H9 (cell line): ENCODE measurements around the gene UBIAD1. TPM values are rescaled to one million over a fixed set of nuclear protein-coding genes. Genes with fewer than 3 reads are reported as not detected.

Experiments used
- DNase-seq: peaks from one replicate; pipeline ENCODE4 v3.0.0-alpha.2; 2017
- H2AFZ ChIP-seq: one replicate; pipeline ENCODE4 v1.6.1; 2013; ENCODE audit warnings: mild to moderate bottlenecking, low read length, control low read depth, moderate library complexity
- H2AK5ac ChIP-seq: 2 replicates; pipeline ENCODE4 v1.6.1; 2013; ENCODE audit warnings: low read length, control low read depth, mixed read lengths; ENCODE audit not compliant: insufficient read length
- H2BK120ac ChIP-seq: one replicate; pipeline ENCODE4 v1.6.1; 2013; ENCODE audit warnings: low read depth, mild to moderate bottlenecking, low read length, control low read depth, inconsistent platforms; ENCODE audit not compliant: poor library complexity, severe bottlenecking
- H2BK12ac ChIP-seq: 2 replicates; pipeline ENCODE4 v1.6.1; 2013; ENCODE audit warnings: low read length, control low read depth, mixed read lengths, low read depth; ENCODE audit not compliant: insufficient read length
- H2BK15ac ChIP-seq: 2 replicates; pipeline ENCODE4 v1.6.1; 2013; ENCODE audit warnings: low read depth, low read length, control low read depth
- H2BK20ac ChIP-seq: one replicate; pipeline ENCODE4 v1.6.1; 2013; ENCODE audit warnings: low read depth, mild to moderate bottlenecking, low read length, control low read depth, inconsistent platforms; ENCODE audit not compliant: poor library complexity, severe bottlenecking
- H2BK5ac ChIP-seq: 2 replicates; pipeline ENCODE4 v1.6.1; 2013; ENCODE audit warnings: low read length, control low read depth, mixed read lengths; ENCODE audit not compliant: insufficient read length
- H3K14ac ChIP-seq: 2 replicates; pipeline ENCODE4 v1.6.1; 2013; ENCODE audit warnings: low read length, control low read depth; ENCODE audit not compliant: insufficient read depth
- H3K18ac ChIP-seq: 2 replicates; pipeline ENCODE4 v1.6.1; 2013; ENCODE audit warnings: low read depth, mild to moderate bottlenecking, mixed read lengths, low read length, control low read depth; ENCODE audit not compliant: insufficient read length
- H3K23ac ChIP-seq: 2 replicates; pipeline ENCODE4 v1.6.1; 2013; ENCODE audit warnings: low read length, control low read depth, mixed read lengths, low read depth; ENCODE audit not compliant: insufficient read length
- H3K23me2 ChIP-seq: 2 replicates; pipeline ENCODE4 v1.6.1; 2013; ENCODE audit warnings: low read depth, mild to moderate bottlenecking, mixed read lengths, low read length, control low read depth; ENCODE audit not compliant: insufficient read length, poor library complexity, severe bottlenecking
- H3K27ac ChIP-seq: 2 replicates; pipeline ENCODE4 v1.5.1; 2013; ENCODE audit warnings: low read length, control low read depth, mixed read lengths, low read depth; ENCODE audit not compliant: insufficient read length
- H3K27me3 ChIP-seq: 2 replicates; pipeline ENCODE4 v1.6.1; 2013; ENCODE audit warnings: low read length, control low read depth, inconsistent platforms; ENCODE audit not compliant: insufficient read depth
- H3K4ac ChIP-seq: 2 replicates; pipeline ENCODE4 v1.6.1; 2013; ENCODE audit warnings: low read depth, mild to moderate bottlenecking, control low read depth, inconsistent platforms, low read length, moderate library complexity
- H3K4me1 ChIP-seq: 2 replicates; pipeline ENCODE4 v1.6.1; 2013; ENCODE audit warnings: low read length, control low read depth, inconsistent platforms; ENCODE audit not compliant: insufficient read depth
- H3K4me2 ChIP-seq: 2 replicates; pipeline ENCODE4 v1.6.1; 2013; ENCODE audit warnings: low read length, control low read depth, mixed read lengths; ENCODE audit not compliant: insufficient read length, insufficient read depth
- H3K56ac ChIP-seq: 2 replicates; pipeline ENCODE4 v1.6.1; 2013; ENCODE audit warnings: low read depth, mild to moderate bottlenecking, mixed read lengths, low read length, control low read depth; ENCODE audit not compliant: insufficient read length
- H3K79me1 ChIP-seq: 2 replicates; pipeline ENCODE4 v1.6.1; 2013; ENCODE audit warnings: low read depth, mild to moderate bottlenecking, moderate library complexity, low read length, control low read depth, inconsistent platforms; ENCODE audit not compliant: insufficient read depth, poor library complexity, severe bottlenecking
- H3K79me2 ChIP-seq: 2 replicates; pipeline ENCODE4 v1.6.1; 2013; ENCODE audit warnings: low read length, control low read depth, inconsistent platforms; ENCODE audit not compliant: insufficient read depth
- H3K9ac ChIP-seq: 2 replicates; pipeline ENCODE4 v1.6.1; 2013; ENCODE audit warnings: low read length, control low read depth, mixed read lengths; ENCODE audit not compliant: insufficient read length; ENCODE audit errors: extremely low read depth
- H3K9me3 ChIP-seq: one replicate; pipeline ENCODE4 v1.6.1; 2013; ENCODE audit warnings: low read depth, low read length, inconsistent platforms; ENCODE audit not compliant: control insufficient read depth
- H3T11ph ChIP-seq: one replicate; pipeline ENCODE4 v1.6.1; 2013; ENCODE audit warnings: mild to moderate bottlenecking, low read length, control low read depth, inconsistent platforms
- H4K20me1 ChIP-seq: one replicate; pipeline ENCODE4 v1.6.1; 2013; ENCODE audit not compliant: control insufficient read depth, insufficient read length, insufficient read depth
- H4K5ac ChIP-seq: 2 replicates; pipeline ENCODE4 v1.6.1; 2013; ENCODE audit warnings: low read depth, mild to moderate bottlenecking, mixed read lengths, low read length, control low read depth; ENCODE audit not compliant: insufficient read length
- H4K8ac ChIP-seq: replicated peaks from 2 replicates; pipeline ENCODE4 v1.6.1; 2013; ENCODE audit warnings: low read length, control low read depth, mixed read lengths, low read depth; ENCODE audit not compliant: insufficient read length
- H4K91ac ChIP-seq: 2 replicates; pipeline ENCODE4 v1.6.1; 2013; ENCODE audit warnings: low read depth, mild to moderate bottlenecking, moderate library complexity, mixed read lengths, low read length, control low read depth; ENCODE audit not compliant: insufficient read length
- H3K27ac Mint-ChIP-seq, 3 experiments: 2 replicates in 2 of 3; 3 replicates in 1 of 3; pipeline ENCODE4 v1.8.0; 2020 to 2021; ENCODE audit warnings: mixed read lengths in 3 of 3, mild to moderate bottlenecking in 1 of 3, moderate library complexity in 1 of 3
- H3K27me3 Mint-ChIP-seq: 2 replicates; pipeline ENCODE4 v1.8.0; 2021; ENCODE audit warnings: low read depth, mild to moderate bottlenecking, moderate library complexity, mixed read lengths
- H3K36me3 Mint-ChIP-seq, 3 experiments: 2 replicates in 2 of 3; 3 replicates in 1 of 3; pipeline ENCODE4 v1.8.0; 2020 to 2021; ENCODE audit warnings: low read depth in 3 of 3, mixed read lengths in 3 of 3; ENCODE audit not compliant: insufficient read depth in 1 of 3
- H3K4me1 Mint-ChIP-seq, 2 experiments: 2 replicates each; pipeline ENCODE4 v1.8.0; 2020; ENCODE audit warnings: mixed read lengths in 2 of 2
- H3K4me3 Mint-ChIP-seq, 2 experiments: 2 replicates in 1 of 2; 3 replicates in 1 of 2; pipeline ENCODE4 v1.8.0; 2020 to 2021; ENCODE audit warnings: mild to moderate bottlenecking in 2 of 2, mixed read lengths in 2 of 2, moderate library complexity in 1 of 2
- H3K9me3 Mint-ChIP-seq, 2 experiments: 2 replicates in 1 of 2; 3 replicates in 1 of 2; pipeline ENCODE4 v1.8.0; 2020; ENCODE audit warnings: mild to moderate bottlenecking in 2 of 2, mixed read lengths in 2 of 2, moderate library complexity in 1 of 2
- CTCF ChIP-seq: fragments of 200-600 bp; sonication (generic); conservative IDR thresholded peaks from 3 replicates; pipeline ENCODE4 v1.8.0; 2021; ENCODE audit warnings: antibody characterized with exemption, mild to moderate bottlenecking
- WGBS: extraction: QIAGEN DNeasy Blood & Tissue Kit; methylation state at CpG from one replicate; pipeline ENCODE4 v1.1.7; 2013; ENCODE audit warnings: missing lambda C conversion rate, low lambda C conversion rate, mixed read lengths; ENCODE audit not compliant: insufficient read length; ENCODE audit errors: extremely low coverage; 5-methylcytosine and 5-hydroxymethylcytosine counted together
- total RNA-seq: library from RNA; stranded (reverse); gene quantifications from 2 replicates; pipeline ENCODE4 v1.2.1, GENCODE V29; 2021

The UBIAD1 gene
- total RNA-seq, 1 experiment from 2014 or later = 30.2 TPM

GRCh38 chr1:11283151-11283550 is 10.2 kb downstream of the UBIAD1 start:
- Histone ChIP-seq H3K56ac (no peak overlapping the region), H2BK12ac (no peak overlapping the region), H3K9me3 (no peaks in the 10 kb centered on the region), H3K27me3 (no peaks in the 10 kb centered on the region), H3K9ac (no peak overlapping the region), H4K5ac (no peak overlapping the region), H2BK5ac (no peak overlapping the region), H4K8ac (no peak overlapping the region), H3K18ac (no peak overlapping the region), H2BK15ac (no peak overlapping the region), H2BK120ac (no peak overlapping the region), H3K4me1 (peaks cover 17% of the 10 kb centered on the region; the same call in 1 of the 2 replicates), H4K20me1 (no peaks in the 10 kb centered on the region), H2AK5ac (no peak overlapping the region), H4K91ac (no peak overlapping the region), H3K4ac (no peak overlapping the region), H2AFZ (no peak overlapping the region), H2BK20ac (no peak overlapping the region), H3K4me2 (no peak overlapping the region), H3T11ph (no peak overlapping the region), H3K27ac (no peak overlapping the region), H3K14ac (no peak overlapping the region), H3K79me2 (peaks cover 2% of the 10 kb centered on the region; the same call in 1 of the 2 replicates), H3K23me2 (no peaks in the 10 kb centered on the region), H3K79me1 (peaks cover 5% of the 10 kb centered on the region), H3K23ac (no peak overlapping the region)
- Mint-ChIP-seq H3K27me3 (no peaks in the 10 kb centered on the region), H3K4me1 (peaks cover 41 to 43% of the 10 kb centered on the region in 2 experiments), H3K4me3 (no peak overlapping the region), H3K27ac (no peak overlapping the region; a peak in 1 of 7 replicates), H3K36me3 (peaks cover 23 to 53% (median 30%) of the 10 kb centered on the region in 3 experiments; a peak in 6 of 7 replicates), H3K9me3 (no peaks in the 10 kb centered on the region)
- no peak for DNase-seq
- no CpG with 5 or more reads among the region's 6 CpGs for WGBS
- TF ChIP-seq CTCF = no peak
